ENCODE results near the gene GALNTL6. TPM values are rescaled to one million over a fixed set of nuclear protein-coding genes. Genes with fewer than 3 reads are reported as not detected.

The GALNTL6 gene
- total and polyA plus RNA-seq, 2 donors (not counting 3 experiments of a cell fraction or from before 2014, with no cell fraction given): not detected

- POLR2A ChIA-PET: no interaction called here
- Histone ChIP-seq H3K4me1 (ENCODE audit: control insufficient read depth, extremely low read depth, insufficient read depth, low read length) (no peaks in the 10 kb centered on the region), H3K9ac (replicated peaks; ENCODE audit: extremely low read depth, insufficient read depth, low read length) (no peak overlapping the region), H3K4me2 (ENCODE audit: insufficient read depth, low read length) (no peak overlapping the region), H3K9me1 (replicated peaks; ENCODE audit: control insufficient read depth, extremely low read depth, insufficient read depth, low read length) (no peaks in the 10 kb centered on the region), H3K27ac (ENCODE audit: insufficient read depth, low read depth, low read length) (no peak overlapping the region), H3K36me3 (ENCODE audit: control insufficient read depth in 2 of 2, extremely low read depth in 1 of 2, insufficient read depth in 2 of 2, low read length in 2 of 2) (no peaks in the 10 kb centered on the region), H3K79me2 (ENCODE audit: control insufficient read depth, insufficient read depth, low read length) (no peaks in the 10 kb centered on the region), H2AFZ (ENCODE audit: low read depth, low read length) (no peak overlapping the region), H3K4me3 (replicated peaks in 1 of 3; ENCODE audit: insufficient read depth in 1 of 3, low read depth in 1 of 3, low read length in 3 of 3) (no peak overlapping the region), H3K27me3 (ENCODE audit: control insufficient read depth in 2 of 2, insufficient read depth in 2 of 2, low read length in 2 of 2) (no peaks in the 10 kb centered on the region), H4K20me1 (replicated peaks; ENCODE audit: control insufficient read depth, extremely low read depth, insufficient read depth, low read length) (no peaks in the 10 kb centered on the region), H3K9me3 (replicated peaks; ENCODE audit: control insufficient read depth, insufficient read depth, low read length) (no peaks in the 10 kb centered on the region)
- BruUV-seq (replicated peaks): no TSS peak
- intact Hi-C loops (cut with micrococcal nuclease) (no loop called here), dilution Hi-C loops (cut with MboI; ENCODE audit: extremely low pct_ligation_motif_present, low sequenced_read_pairs) (no loop called here)
- CTCF ChIA-PET: no interaction called here
- TF ChIP-seq POLR2A (IDR thresholded peaks at IDR 0.05; ENCODE audit: low read depth, low read length): no peak
- no peak for TF ChIP-seq EZH2 (IDR thresholded peaks at IDR 0.05; ENCODE audit: borderline replicate concordance, low read depth, low read length, severe bottlenecking)
- TF ChIP-seq, protein P1, sequence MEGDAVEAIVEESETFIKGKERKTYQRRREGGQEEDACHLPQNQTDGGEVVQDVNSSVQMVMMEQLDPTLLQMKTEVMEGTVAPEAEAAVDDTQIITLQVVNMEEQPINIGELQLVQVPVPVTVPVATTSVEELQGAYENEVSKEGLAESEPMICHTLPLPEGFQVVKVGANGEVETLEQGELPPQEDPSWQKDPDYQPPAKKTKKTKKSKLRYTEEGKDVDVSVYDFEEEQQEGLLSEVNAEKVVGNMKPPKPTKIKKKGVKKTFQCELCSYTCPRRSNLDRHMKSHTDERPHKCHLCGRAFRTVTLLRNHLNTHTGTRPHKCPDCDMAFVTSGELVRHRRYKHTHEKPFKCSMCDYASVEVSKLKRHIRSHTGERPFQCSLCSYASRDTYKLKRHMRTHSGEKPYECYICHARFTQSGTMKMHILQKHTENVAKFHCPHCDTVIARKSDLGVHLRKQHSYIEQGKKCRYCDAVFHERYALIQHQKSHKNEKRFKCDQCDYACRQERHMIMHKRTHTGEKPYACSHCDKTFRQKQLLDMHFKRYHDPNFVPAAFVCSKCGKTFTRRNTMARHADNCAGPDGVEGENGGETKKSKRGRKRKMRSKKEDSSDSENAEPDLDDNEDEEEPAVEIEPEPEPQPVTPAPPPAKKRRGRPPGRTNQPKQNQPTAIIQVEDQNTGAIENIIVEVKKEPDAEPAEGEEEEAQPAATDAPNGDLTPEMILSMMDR (IDR thresholded peaks at IDR 0.05; ENCODE audit: extremely low read depth in 1 of 2, insufficient read depth in 1 of 2, low read depth in 1 of 2, low read length in 2 of 2): no peak
- TF ChIP-seq MYC (IDR thresholded peaks at IDR 0.05; ENCODE audit: low read depth, low read length): no peak
- no peak for TF ChIP-seq FOS (IDR thresholded peaks at IDR 0.05; ENCODE audit: borderline replicate concordance, insufficient read depth, low read length)
- no peak for TF ChIP-seq MAX (IDR thresholded peaks at IDR 0.05; ENCODE audit: insufficient read depth, insufficient read length)
- no peak for TF ChIP-seq POLR2AphosphoS5 (IDR thresholded peaks at IDR 0.05; ENCODE audit: insufficient read depth, low read depth, low read length)
- no peak for TF ChIP-seq JUN (IDR thresholded peaks at IDR 0.05; ENCODE audit: borderline replicate concordance, insufficient read depth, insufficient read length, low read depth)
- no peak for TF ChIP-seq GATA2 (IDR thresholded peaks at IDR 0.05; ENCODE audit: insufficient read depth, insufficient read length, low read depth, low read length)
- FAIRE-seq: no peak
- no peak for DNase-seq (ENCODE audit: low read depth, low spot score)
These were observed 1032.1 kb downstream of the GALNTL6 start for GRCh38 chr4:172845281-172845680.

Data from endothelial cell of umbilical vein (primary cell).